AG04450 (cell line): ENCODE measurements around the gene FAM120AOS. TPM values are rescaled to one million over a fixed set of nuclear protein-coding genes. Genes with fewer than 3 reads are reported as not detected.

Experiments used
- CTCF ChIA-PET: fragments of 300-600, 350-600 bp; formaldehyde crosslinking; extraction: SDS; loops from one replicate; lab custom pipeline; 2022; ENCODE audit warnings: antibody characterized with exemption, inconsistent platforms; lab: Charles Lee
- POLR2A ChIA-PET: fragments of 350-600 bp; formaldehyde crosslinking; extraction: SDS; loops from one replicate; lab custom pipeline; 2021; ENCODE audit warnings: antibody characterized with exemption, inconsistent platforms; lab: Yijun Ruan, JAX
- DNase-seq: peaks from one replicate; pipeline ENCODE4 v3.0.0-alpha.2; 2011; ENCODE audit warnings: low read depth, low spot score
- H3K27ac ChIP-seq: one replicate; pipeline ENCODE4 v1.5.1; 2012; ENCODE audit warnings: low read depth, low read length, control low read depth
- H3K27me3 ChIP-seq: one replicate; pipeline ENCODE4 v1.6.0; 2012; ENCODE audit warnings: low read length; ENCODE audit not compliant: control insufficient read depth, insufficient read depth
- H3K4me3 ChIP-seq: 2 replicates; pipeline ENCODE4 v1.5.1; 2011; ENCODE audit warnings: mild to moderate bottlenecking, low read depth, low read length, control low read depth
- H3K9me3 ChIP-seq: 2 replicates; pipeline ENCODE4 v1.5.1; 2012; ENCODE audit warnings: low read length; ENCODE audit not compliant: control insufficient read depth, insufficient read depth
- CTCF ChIP-seq: IDR thresholded peaks from 2 replicates; pipeline ENCODE4 v1.5.1; 2011; ENCODE audit warnings: low read depth, low read length, control low read depth, inconsistent platforms
- polyA plus RNA-seq: library from polyadenylated mRNA; depleted of rRNA; stranded (reverse); fragments of >200 nt; gene quantifications from 2 replicates; pipeline ENCODE4 v1.2.3, GENCODE V29; 2011

Gene FAM120AOS
- polyA plus RNA-seq, 1 experiment: 42.9 TPM

GRCh38 chr9:93493949-93494348 lies 40.6 kb upstream of the FAM120AOS start:
- TF ChIP-seq CTCF: no peak
- Histone ChIP-seq H3K9me3 (no peaks in the 10 kb centered on the region; the same call in 1 of the 2 replicates), H3K4me3 (no peak overlapping the region), H3K27ac (no peak overlapping the region), H3K27me3 (no peaks in the 10 kb centered on the region)
- DNase-seq: no peak
- POLR2A ChIA-PET: no interaction called here
- CTCF ChIA-PET: no interaction called here

- no peaks in the 10 kb centered on the region; the same call in 1 of the 2 replicates for H3K9me3 ChIP-seq
- CTCF ChIA-PET: no interaction called here
- H3K27me3 ChIP-seq: no peaks in the 10 kb centered on the region
- POLR2A ChIA-PET: no interaction called here
- no peak overlapping the region for H3K27ac ChIP-seq
- no peak for DNase-seq
- no peak overlapping the region for H3K4me3 ChIP-seq
- TF ChIP-seq CTCF: no peak
Observed at GRCh38 chr9:93492327-93492726, 38.9 kb upstream of the FAM120AOS start.

DNA sequence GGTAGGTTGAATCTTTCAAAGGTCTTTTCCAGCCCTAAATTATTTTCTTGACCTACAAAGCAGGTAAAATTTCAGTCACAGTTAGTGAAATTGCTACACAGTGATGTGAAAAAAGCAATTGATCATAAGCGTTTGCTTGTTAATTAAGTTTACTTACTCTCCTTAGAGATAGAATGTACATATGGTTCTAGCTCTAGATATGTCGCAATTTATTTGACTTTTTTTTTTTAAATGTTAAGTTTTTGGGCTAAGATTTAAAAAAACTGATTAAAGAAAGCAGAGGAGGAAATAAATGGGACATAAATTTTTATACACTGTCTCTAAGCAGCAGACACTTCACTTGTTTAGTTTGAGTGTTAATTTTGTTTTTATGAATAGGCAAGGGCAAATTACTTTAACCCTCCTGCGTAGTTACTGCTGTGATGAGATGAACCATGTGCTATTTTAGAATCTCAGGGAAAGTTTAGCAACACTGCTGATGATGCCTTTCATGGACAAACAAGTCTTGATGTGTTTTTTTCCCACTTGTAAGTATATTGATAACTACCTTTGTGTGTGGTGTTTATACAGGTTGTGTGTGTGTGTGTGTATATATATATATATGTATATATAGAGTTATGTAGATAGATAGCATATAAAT lies 38.3 kb upstream of the FAM120AOS start:
- Histone ChIP-seq H3K4me3 (no peak overlapping the region), H3K27ac (no peak overlapping the region), H3K9me3 (no peaks in the 10 kb centered on the region; the same call in 1 of the 2 replicates), H3K27me3 (no peaks in the 10 kb centered on the region)
- ChIA-PET POLR2A (no interaction called here), CTCF (interaction anchor here (1.0 kb wide), 1 partner anchor 75 kb away, joined by 4 read pairs; no protein-coding TSS in a partner anchor)
- no peak for TF ChIP-seq CTCF
- no peak for DNase-seq

DNA sequence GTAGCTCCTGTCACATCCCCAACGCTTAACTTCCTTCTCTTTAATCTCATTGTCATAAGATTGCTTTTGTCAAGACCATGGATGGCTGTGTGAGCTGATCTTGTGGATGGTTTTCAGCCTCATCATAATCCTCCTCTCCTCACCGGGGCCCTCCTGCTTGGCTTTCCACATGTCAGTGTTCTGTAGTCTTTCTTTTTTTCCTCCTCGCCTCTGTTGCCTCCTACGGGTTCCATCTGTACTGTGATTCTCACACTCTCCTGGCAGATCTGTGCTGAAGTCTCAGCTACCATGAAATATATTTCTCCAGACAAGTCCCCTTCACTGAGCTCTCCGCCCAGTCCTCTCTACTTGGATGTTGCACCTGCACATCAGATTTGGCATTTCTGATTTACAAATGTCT lies 34.9 kb upstream of the FAM120AOS start:
- no peak overlapping the region for H3K4me3 ChIP-seq
- DNase-seq: no peak
- H3K9me3 ChIP-seq: no peaks in the 10 kb centered on the region; the same call in 1 of the 2 replicates
- no peaks in the 10 kb centered on the region for H3K27me3 ChIP-seq
- ChIA-PET POLR2A (no interaction called here), CTCF (interaction anchor here (0.7 kb wide), 1 partner anchor 12 kb away, joined by 3 read pairs; no protein-coding TSS in a partner anchor)
- no peak overlapping the region for H3K27ac ChIP-seq
- TF ChIP-seq CTCF: no peak

DNA sequence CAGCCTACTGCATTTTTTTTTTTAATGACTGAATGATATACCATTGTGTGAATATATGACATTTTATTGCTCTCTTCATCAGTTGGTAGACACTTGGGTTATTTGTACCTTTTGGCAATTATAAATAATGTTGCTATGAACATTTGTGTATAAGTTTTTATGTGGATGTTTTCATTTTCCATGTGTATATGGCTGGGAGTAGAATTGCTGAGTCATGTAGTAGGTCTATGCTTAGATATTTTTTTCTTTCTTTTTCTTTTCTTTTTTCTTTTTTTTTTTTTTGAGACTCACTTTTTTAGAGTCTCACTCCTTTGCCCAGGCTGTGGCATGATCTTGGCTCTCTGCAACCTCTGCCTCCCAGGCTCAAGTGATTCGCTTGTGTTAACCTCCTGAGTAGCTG lies 32.9 kb upstream of the FAM120AOS start:
- Histone ChIP-seq H3K27ac (no peak overlapping the region), H3K4me3 (no peak overlapping the region), H3K27me3 (no peaks in the 10 kb centered on the region), H3K9me3 (no peaks in the 10 kb centered on the region; the same call in 1 of the 2 replicates)
- no peak for TF ChIP-seq CTCF
- POLR2A ChIA-PET: no interaction called here
- no peak for DNase-seq
- CTCF ChIA-PET: interaction anchor here (1.0 kb wide), 1 partner anchor 12 kb away, joined by 3 read pairs; no protein-coding TSS in a partner anchor
